Calu3 (cell line): Measurements from ENCODE around the gene CRABP2. TPM values are rescaled to one million over a fixed set of nuclear protein-coding genes. Genes with fewer than 3 reads are reported as not detected.

Experiments used
- BruUV-seq: library from RNA; stranded (reverse); fragments of 400-500 nt; replicated peaks from 2 replicates; lab custom pipeline; 2021; lab: Mats Ljungman, UMichigan
- CTCF ChIA-PET: fragments of 300-600 bp; sonication (Branson Sonifier 250); formaldehyde crosslinking; loops from one replicate; lab custom pipeline; 2022; ENCODE audit warnings: antibody characterized with exemption; lab: Charles Lee
- DNase-seq: peaks from one replicate; pipeline ENCODE4 v3.0.0; 2022
- H3K27ac Mint-ChIP-seq: one replicate; pipeline ENCODE4 v1.8.0; 2022; ENCODE audit warnings: mixed read lengths; ENCODE audit not compliant: unreplicated experiment
- H3K27me3 Mint-ChIP-seq: one replicate; pipeline ENCODE4 v1.8.0; 2022; ENCODE audit warnings: mixed read lengths; ENCODE audit not compliant: unreplicated experiment
- H3K36me3 Mint-ChIP-seq: one replicate; pipeline ENCODE4 v1.8.0; 2022; ENCODE audit warnings: mild to moderate bottlenecking, moderate library complexity, mixed read lengths; ENCODE audit not compliant: insufficient read depth, unreplicated experiment
- H3K4me1 Mint-ChIP-seq: one replicate; pipeline ENCODE4 v1.8.0; 2022; ENCODE audit warnings: mild to moderate bottlenecking, low read depth, mixed read lengths; ENCODE audit not compliant: unreplicated experiment
- H3K4me3 Mint-ChIP-seq: one replicate; pipeline ENCODE4 v1.8.0; 2022; ENCODE audit warnings: mild to moderate bottlenecking, low read depth, moderate library complexity, mixed read lengths; ENCODE audit not compliant: unreplicated experiment
- H3K9me3 Mint-ChIP-seq: one replicate; pipeline ENCODE4 v1.8.0; 2022; ENCODE audit warnings: low read depth, mixed read lengths; ENCODE audit not compliant: unreplicated experiment
- intact Hi-C: fragments of 100-400 bp; cut with micrococcal nuclease; formaldehyde crosslinking; loops from one replicate; pipeline ENCODE4 v1.10.0; 2022; ENCODE audit not compliant: unreplicated experiment
- total RNA-seq: library from RNA; stranded (reverse); gene quantifications from 2 replicates; pipeline ENCODE4 v1.2.3, GENCODE V29; 2022
- TF ChIP-seq, protein P1 (sequence below): fragments of 200-600 bp; IDR thresholded peaks from one replicate; pipeline ENCODE4 v1.8.0; 2022; ENCODE audit warnings: antibody characterized with exemption; ENCODE audit not compliant: unreplicated experiment

Gene CRABP2
- total RNA-seq, 1 experiment from 2014 or later, result 17.6 TPM

GRCh38 chr1:156666862-156667609 is 38.3 kb downstream of the CRABP2 start:
- CTCF ChIA-PET, result interaction anchor here (0.8 to 2.5 kb wide), 3 partner anchors 9 to 43 kb away, joined by 3 to 12 read pairs (median 7); partner anchors contain the start of gene NES
- H3K27ac Mint-ChIP-seq, result no peak overlapping the region

GRCh38 chr1:156665539-156665938 is 39.8 kb downstream of the CRABP2 start:
- no peaks in the 10 kb centered on the region for H3K9me3 Mint-ChIP-seq
- BruUV-seq, result no TSS peak
- CTCF ChIA-PET, result interaction anchor here (0.6 to 2.5 kb wide), 4 partner anchors 11 to 63 kb away, joined by 3 to 12 read pairs (median 4); partner anchors contain the start of genes METTL25B and NES
- H3K4me1 Mint-ChIP-seq, result peaks cover 60% of the 10 kb centered on the region
- intact Hi-C loops, result no loop called here
- H3K36me3 Mint-ChIP-seq, result peaks cover 17% of the 10 kb centered on the region
- no peak overlapping the region for H3K4me3 Mint-ChIP-seq
- no peak for DNase-seq
- H3K27me3 Mint-ChIP-seq, result peaks cover 4% of the 10 kb centered on the region
- H3K27ac Mint-ChIP-seq, result peak overlapping the region; percentile 6
- TF ChIP-seq, protein P1, sequence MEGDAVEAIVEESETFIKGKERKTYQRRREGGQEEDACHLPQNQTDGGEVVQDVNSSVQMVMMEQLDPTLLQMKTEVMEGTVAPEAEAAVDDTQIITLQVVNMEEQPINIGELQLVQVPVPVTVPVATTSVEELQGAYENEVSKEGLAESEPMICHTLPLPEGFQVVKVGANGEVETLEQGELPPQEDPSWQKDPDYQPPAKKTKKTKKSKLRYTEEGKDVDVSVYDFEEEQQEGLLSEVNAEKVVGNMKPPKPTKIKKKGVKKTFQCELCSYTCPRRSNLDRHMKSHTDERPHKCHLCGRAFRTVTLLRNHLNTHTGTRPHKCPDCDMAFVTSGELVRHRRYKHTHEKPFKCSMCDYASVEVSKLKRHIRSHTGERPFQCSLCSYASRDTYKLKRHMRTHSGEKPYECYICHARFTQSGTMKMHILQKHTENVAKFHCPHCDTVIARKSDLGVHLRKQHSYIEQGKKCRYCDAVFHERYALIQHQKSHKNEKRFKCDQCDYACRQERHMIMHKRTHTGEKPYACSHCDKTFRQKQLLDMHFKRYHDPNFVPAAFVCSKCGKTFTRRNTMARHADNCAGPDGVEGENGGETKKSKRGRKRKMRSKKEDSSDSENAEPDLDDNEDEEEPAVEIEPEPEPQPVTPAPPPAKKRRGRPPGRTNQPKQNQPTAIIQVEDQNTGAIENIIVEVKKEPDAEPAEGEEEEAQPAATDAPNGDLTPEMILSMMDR, result no peak

More at GRCh38 chr1:156666862-156667609, 38.3 kb downstream of the CRABP2 start:
- Mint-ChIP-seq H3K36me3 (peaks cover 7% of the 10 kb centered on the region), H3K4me1 (peaks cover 46% of the 10 kb centered on the region), H3K27me3 (peaks cover 19% of the 10 kb centered on the region), H3K9me3 (peaks cover 7% of the 10 kb centered on the region), H3K4me3 (no peak overlapping the region)
- no peak for DNase-seq
- BruUV-seq, result no TSS peak
- intact Hi-C loops, result no loop called here
- TF ChIP-seq, protein P1, result no peak

DNA sequence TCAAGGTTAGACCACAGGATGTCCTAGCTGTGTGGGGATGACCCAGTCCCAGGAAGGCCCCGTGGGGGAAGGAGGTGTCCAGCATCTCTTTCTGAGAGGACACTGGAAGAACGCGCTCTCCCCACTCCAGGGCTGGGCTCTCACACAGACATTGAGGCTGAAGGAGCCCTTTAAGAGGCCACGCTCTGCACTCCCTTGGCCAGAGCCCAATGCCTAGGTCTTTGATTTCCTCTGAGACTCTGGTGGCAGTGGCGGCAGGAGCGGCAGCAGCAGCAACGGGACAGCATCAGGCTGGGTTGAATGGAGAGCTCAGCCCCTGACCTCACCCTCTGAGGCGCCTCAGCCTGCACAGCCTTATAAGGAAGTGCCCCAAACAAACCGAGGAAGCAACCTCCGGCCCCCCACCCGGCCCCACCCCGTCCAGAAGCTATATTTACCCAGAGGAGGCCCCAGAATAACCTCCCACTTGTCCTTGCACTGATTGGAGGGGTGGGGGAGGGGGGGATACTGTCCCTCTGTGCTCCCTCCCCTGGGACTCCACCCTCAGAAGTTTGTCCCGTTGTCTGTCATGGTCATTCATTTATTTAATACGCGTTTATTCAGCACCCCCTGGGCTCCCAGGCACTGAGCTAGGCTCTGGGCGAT is 40.5 kb downstream of the CRABP2 start:
- Mint-ChIP-seq H3K36me3 (peaks cover 24% of the 10 kb centered on the region), H3K9me3 (no peaks in the 10 kb centered on the region), H3K4me1 (peaks cover 66% of the 10 kb centered on the region), H3K4me3 (no peak overlapping the region), H3K27me3 (no peaks in the 10 kb centered on the region), H3K27ac (peak overlapping the region; percentile 6)
- peak; percentile 49 for DNase-seq
- CTCF ChIA-PET, result interaction anchor here (0.7 to 2.5 kb wide), 4 partner anchors 12 to 44 kb away, joined by 3 to 12 read pairs (median 4); partner anchors contain the start of gene NES
- BruUV-seq, result no TSS peak
- TF ChIP-seq, protein P1, result no peak
- intact Hi-C loops, result no loop called here

DNA sequence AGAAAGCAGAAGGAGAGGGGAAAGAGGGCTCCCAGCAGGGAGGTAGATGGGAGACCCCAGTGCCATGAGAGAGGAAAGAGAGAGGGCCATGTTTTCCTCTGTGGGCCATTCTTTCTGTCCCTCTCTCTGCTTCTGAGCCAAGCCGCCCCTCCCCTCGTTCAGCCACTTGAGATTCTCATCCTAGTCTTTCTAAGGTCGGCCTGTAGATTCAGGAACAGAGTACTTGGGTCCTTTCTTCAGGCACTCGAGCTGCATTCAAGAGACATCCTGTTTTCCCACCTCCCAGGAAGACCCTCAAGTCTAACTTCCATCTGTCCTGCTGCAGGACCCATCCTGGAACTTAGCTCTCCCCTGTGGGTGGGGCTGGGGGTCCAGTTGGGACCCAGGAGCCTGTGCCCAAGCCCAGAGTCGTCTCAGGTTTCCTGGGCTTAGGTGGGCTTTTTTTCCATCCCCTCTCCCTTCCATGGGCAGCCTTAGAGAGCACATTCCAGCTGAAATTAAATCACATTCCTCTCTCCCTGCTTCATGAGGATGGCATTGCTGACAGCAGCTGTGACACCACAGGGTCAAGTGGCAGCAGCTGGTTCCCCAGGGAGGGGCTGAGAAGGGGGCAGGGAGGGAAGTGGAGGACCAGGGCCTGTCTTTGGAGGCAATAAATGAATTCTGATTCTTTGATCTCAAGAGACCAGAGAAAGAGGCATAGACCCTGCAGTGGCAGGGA is 41.2 kb downstream of the CRABP2 start:
- CTCF ChIA-PET, result interaction anchor here (0.7 to 2.5 kb wide), 3 partner anchors 12 to 40 kb away, joined by 4 to 12 read pairs (median 5); partner anchors contain the start of gene NES
- peaks cover 30% of the 10 kb centered on the region for H3K36me3 Mint-ChIP-seq

More for the DNA sequence above, 41.2 kb downstream of the CRABP2 start:
- Mint-ChIP-seq H3K27me3 (no peaks in the 10 kb centered on the region), H3K4me1 (peaks cover 73% of the 10 kb centered on the region), H3K27ac (no peak overlapping the region), H3K4me3 (no peak overlapping the region), H3K9me3 (no peaks in the 10 kb centered on the region)
- no TSS peak for BruUV-seq
- intact Hi-C loops, result no loop called here
- DNase-seq, result no peak
- TF ChIP-seq, protein P1, result no peak
